GM21576 (cell line): ENCODE results near the gene CDH13.

Source experiments
- ATAC-seq: cut with Tn5 transposase; IDR thresholded peaks from one replicate; pipeline ENCODE4 v1.9.1; 2021; ENCODE audit warnings: mild to moderate bottlenecking, moderate library complexity; ENCODE audit not compliant: unreplicated experiment

CDH13 gene

DNA sequence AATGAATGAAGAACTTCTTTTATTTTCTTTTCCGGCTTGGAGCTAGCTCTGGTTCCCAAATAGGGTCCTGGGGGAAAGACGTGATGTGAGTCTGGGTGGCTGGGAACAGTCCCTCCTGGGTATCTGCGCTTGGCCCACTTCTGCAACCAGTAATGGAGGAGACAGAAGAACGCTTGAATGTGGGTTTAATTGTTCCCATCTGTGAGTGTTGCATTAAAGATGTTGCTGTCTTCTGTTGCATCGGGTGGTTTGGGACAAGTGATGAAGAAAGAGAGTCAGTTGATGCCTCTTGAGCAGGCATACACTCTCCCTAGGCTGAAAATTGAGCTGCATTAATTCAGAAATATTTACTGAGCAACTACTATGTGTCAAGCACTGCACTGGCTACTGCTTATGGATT lies 511.1 kb downstream of the CDH13 start:
- ATAC-seq: no peak

DNA sequence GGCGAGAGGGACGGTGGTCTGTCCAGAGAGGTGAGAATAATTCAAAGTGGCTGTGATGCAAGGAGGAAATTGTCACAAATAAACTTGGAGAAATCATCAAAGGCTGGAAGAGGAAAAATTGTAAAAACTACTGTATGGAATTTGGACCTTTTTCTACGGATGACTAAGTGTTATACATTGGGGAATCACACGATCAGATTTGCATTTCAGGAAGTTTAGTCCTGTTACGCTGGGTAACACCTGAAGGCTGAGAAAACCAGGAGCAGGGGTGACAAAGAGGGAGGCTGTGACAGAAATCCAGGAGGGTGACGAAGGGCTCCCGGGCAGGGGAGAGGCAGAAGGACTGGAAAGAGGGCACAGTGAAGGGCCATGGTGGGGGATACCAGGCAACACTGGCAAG lies 511.7 kb downstream of the CDH13 start:
- no peak for ATAC-seq

DNA sequence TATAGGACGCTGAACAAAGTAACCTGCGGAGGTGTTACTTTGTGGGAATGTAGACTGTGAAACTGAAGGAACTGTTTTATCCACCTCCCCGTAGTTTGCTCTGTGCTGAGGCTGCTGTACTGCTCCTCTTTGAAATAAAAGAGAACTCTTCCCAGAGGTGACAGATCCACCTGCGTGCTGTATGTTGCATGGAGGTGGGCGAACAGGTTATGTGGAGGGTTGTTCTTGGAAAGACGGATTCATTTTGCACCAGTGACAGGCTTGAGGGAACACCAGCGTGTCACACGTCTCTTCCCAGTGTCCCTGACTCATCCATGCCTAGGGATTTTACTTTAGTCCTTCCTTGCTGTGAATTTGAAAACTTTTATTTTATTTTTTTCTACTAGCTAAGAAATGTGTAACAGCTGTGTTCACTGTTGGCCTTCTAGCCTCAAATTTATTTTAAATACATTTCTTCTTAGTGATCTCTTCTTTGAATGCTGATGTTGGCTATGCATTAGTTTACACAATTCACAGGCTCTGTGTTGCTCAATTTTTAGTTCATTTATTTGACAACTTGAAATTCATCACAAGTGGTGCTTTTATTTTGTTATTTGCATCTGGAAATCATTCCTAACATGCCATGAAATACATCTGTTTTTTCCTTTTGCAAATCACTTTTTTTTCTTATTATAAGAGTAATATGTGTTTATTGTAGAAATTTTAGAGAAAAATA lies 512.4 kb downstream of the CDH13 start:
- no peak for ATAC-seq

DNA sequence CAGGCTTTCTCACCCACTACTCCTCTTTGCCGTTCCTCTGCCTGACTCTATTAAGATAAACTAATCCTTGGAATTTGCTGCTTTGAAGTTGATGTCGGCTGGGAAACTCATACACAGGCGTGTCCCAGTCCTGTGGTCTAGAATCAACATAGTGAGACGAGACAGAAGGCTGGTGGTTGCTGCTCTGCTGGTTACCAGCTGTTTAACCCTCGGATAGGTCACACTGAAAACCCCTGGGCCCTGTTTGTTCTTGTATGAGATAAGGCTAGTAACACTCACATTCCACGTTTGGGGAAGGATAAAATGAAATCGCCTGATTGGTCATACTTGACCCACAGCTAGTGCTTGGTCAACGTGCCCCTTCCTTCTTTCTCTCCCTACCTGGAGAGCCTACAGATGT lies 517.0 kb downstream of the CDH13 start:
- no peak for ATAC-seq

DNA sequence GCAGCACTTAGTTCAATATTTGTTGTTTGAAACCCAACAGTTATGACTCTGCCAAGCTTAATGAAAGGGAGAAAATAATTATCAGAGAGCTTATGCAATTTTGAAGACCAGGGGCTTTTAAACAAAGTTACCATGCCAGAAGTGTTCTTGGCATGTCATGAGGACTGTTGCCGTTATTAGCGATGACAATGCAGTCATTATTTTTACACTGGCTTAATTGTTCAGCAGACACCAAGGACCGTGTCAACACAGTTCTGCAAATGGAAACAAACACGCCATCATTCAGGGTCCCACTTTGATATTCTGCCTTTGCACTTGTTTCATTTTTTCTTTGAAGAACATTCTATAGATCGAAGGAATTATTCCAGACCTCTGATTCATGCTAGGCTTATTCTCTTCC lies 518.5 kb downstream of the CDH13 start:
- ATAC-seq: no peak

DNA sequence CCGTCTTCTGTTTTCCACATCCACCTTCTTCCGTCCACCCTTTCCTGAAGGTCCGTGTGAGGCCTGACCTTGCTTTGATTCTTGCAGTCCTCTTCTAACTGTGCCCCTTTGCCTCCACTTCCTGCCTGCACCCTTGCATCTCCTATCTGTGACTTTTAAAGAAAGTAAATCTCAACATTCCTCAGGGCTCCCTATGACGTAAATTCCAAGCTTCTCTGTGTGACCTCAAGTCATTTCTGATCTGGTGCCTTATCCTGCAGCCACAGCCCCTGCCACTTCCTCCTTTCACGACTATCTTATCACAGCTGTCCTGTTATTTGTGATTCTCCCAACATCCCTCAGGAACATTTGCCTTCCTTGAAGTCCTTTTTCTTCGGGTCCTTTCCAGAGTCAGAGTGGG lies 520.5 kb downstream of the CDH13 start:
- ATAC-seq: no peak

DNA sequence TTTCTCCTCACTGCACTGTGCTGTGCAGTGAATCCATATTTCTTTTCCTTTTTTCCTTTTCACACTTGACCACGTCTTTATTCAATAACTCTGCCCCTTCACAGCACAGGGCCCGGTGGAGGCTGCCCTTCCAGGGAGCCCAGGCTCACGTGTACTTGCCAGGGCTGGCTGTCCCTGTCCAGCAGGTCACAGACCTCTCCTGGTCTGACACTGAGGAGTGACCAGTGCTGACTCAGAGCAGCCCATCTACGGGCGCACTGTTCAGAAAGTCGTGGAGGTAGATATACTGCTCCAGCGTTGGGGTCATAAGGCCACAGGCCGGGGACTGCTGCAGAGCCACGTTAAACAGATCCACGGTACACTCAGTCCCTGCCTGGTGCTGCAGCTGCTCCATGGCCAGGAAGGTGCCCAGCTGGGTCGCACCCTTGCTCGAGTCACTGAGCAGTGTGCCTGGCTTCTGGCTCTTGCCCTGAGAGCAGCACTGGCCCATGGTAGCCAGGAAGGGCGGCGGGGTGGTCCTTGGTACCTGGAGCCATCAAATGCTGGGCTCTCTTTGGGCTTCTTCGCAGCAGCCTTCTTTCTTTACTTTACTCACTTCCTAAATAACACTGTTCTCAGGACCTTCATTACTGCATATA lies 531.7 kb downstream of the CDH13 start:
- ATAC-seq: no peak

DNA sequence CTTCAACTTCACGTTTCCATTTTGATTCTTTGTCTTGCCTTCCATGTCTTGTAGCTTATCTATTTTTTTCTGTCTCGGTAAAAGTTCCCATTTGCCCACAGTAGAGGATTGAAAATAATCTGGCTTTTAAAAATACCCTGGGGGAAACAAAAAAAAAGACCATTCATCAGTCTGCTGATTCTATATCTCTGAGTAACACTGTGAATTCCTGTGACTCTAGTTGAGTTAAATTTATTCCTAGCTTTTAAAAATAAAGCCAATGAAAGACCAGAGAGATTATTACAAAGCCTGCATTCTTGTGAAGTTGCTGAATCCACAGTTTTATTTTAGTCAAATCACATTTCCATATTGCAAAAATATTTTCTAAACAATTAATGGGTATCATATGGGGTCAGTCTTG lies 532.3 kb downstream of the CDH13 start:
- no peak for ATAC-seq

DNA sequence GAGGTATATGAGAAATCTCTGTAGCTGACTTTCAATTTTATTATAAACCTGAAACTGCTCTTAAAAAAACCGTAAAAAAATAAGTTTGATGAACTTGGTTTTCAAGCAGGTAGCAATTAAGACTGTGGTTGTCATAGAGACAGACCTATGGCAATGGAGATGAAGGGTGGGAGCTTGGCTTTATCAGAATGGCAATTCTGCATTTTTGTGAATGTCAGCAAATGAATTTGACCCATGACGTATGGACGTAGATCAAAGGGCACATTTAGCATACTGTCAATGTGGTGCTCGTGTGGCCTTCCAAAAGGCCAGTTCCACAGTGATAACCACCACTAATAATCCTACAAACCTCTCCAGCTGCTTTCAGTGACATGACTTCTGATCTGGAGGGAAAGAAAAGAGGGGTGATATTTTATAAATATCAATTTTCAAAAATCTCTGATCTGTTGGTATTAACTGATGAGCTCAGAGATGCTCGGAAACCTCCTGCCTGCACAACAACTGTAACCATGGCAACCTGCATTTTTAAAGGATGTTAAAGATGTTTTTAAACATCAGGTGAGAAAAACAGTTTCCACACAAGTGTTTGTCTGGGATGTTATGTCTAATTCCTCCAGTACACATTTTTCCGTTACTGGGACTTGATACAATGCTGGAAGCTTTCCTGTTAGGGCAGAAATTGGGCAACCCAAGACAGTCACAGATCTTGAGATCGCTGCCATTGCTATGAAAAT lies 533.7 kb downstream of the CDH13 start:
- ATAC-seq: no peak

DNA sequence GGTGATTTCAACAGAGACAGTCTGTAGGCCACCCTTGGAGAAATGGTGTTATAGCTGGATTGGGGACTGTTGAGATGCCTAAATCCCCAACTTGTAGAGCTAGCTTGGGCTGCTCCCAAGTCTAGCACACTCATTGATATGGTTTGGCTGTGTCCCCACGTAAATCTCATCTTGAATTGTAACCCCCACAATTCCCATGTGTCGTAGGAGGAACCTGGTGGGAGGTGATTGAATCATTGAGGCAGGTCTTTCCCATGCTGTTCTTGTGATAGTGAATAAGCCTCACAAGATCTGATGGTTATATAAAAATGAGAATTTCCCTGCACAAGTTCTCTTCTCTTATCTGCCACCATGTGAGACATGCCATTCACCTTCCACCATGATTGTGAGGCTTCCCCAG lies 536.0 kb downstream of the CDH13 start:
- ATAC-seq: no peak

DNA sequence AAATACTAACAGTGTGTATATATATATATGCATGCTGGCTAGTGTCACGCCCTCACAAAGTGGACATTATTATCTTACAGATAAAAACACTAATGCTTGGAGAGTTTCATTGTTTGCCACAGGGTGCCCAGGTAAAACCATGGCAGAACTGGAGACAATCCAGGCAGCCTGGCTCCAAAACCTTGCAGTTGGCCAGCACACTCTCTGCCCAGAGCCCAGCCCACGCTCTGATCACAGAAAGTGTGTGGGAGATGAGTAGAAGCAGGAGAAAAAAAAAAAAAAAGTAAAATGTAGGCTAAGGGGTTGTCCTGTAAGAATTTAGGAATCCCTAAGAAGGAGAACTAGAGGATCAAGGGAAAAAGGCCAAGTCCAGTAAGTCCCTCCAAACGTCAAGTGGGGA lies 538.0 kb downstream of the CDH13 start:
- no peak for ATAC-seq

DNA sequence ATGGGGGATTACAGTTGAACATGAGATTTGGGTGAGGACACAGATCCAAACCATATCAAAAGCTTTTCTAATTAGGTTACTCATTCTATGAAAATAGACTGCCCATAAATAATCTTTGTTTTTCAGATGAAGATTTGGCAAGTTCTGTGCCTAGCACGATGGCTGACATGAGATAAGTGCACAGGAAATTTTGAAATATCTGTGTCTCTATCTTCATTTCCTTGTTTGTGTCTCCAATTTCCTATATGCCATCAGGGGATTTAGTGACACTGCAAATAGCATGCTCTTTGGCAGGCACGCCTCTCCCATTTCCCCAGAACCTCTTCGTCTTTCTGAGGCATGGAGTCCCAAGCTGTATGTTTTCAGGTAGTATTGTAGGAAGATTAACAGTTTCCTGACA lies 544.6 kb downstream of the CDH13 start:
- no peak for ATAC-seq

DNA sequence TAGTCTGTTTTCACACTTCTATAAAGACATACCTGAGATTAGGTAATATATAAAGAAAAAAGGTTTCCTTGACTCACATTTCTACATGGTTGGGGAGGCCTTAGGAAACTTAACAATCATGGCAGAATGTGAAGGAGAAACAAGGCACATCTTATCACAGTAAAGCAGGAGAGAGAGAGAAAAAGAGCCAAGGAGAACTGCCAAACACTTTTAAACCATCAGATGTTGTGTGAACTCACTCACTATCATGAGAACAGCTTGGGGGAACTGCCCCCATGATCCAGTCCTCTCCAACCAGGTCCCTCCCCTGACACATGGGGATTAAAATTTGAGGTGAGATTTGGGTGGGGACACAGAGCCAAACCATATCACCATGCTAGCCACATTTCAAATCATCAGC lies 547.9 kb downstream of the CDH13 start:
- no peak for ATAC-seq

DNA sequence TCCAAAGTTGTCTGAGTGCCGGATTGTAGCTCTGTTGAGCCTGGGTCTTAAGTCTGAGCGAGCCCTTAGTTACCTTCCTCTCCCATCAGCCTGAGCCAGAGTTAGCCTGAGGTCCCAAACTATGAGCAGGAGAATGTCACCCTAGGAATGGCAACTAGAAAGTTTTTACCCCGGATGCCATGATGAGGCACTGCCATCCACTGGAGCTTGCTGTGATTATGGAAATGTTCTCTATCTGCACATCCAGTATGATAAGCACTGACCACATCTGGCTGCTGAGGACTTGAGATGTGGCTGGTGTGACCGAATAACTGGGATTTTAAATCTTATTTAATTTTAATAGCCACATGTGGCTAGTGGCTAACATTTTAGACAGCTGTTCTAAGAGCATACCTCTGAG lies 550.0 kb downstream of the CDH13 start:
- ATAC-seq: no peak

DNA sequence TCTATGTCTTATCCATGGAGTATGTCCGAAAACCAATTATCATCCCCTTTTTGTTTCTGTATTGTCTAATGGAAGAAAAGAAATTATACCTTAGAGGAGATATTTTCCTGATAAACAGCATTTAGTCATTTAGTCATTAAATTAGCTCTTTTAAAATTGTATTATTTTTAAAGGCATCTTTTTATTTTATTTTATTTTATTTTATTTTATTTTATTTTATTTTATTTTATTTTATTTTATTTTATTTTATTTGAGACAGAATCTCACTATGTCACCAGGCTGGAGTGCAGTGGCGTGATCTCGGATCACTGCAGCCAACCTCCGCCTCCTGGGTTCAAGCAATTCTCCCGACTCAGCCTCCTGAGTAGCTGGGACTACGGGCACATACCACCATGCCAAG lies 559.1 kb downstream of the CDH13 start:
- no peak for ATAC-seq

DNA sequence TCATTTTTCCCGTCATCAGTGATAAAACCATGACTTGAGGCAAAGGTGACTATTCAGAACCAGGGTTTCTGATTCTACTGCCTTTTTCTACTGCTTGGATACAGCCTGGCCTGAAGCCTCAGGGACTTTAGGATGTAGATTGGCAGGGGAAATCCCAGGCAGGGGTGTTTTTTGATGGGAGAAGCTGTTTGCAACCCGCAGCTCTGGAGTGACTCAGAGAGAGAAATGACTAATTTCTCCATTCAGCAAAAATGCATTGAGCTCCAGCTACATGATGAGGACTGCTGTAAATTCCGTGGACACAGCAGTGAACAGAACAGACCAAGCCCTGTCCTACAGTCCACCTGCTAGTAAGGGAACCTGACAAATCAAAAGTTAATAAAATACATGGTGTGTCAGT lies 560.6 kb downstream of the CDH13 start:
- no peak for ATAC-seq

DNA sequence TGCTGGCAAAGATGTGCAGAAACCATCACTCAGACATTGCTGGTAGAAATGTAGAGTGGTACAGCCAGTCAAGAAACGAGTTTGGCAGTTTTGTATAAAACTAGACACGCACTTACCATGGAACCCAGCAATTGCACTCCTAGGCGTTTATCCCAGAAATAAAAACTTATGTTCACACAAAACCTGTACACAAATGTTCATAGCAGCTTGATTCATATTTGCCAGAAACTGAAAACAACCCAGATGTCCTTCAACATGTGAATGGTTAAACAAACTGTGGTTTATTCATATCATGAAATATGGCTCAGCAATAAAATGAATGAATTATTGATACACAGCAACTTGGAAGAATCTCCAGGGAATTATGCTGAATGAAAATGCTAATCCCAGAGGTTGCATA lies 570.0 kb downstream of the CDH13 start:
- no peak for ATAC-seq

DNA sequence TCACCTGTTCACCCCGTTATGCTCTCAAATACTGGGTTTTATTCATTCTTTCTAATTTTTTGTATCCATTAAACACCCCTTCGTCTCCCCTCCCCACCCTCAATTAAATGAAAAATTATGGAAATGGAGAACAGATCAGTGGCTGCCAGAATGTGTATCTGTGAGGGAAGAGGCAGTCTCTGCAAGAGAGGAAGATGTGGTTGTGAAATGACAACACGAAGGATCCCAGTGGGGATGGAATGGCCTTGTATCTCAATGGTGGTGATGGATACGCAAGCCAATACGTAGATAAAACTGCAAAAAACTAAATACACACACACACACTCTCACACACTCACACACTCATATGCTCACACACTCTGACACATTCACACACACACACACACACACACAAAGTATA lies 570.7 kb downstream of the CDH13 start:
- no peak for ATAC-seq

DNA sequence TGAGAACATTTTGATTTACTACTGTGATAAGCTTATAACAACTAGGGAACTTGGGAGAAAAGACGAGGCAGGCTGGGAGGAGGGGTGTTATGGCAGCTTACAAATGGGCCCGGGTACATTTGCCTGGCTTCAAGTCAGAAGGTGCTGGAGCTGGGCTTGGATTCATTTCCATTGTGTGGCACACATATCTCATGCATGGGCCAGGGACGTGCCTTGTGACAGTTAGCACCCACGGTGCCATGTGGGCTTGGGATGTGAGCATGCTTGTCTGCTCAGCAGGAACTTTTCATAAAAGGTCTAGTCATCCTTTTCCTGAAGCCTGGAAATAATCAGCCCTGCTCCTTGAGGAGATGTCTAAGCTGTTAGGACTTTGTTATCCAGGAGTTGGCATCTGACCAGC lies 572.2 kb downstream of the CDH13 start:
- no peak for ATAC-seq

DNA sequence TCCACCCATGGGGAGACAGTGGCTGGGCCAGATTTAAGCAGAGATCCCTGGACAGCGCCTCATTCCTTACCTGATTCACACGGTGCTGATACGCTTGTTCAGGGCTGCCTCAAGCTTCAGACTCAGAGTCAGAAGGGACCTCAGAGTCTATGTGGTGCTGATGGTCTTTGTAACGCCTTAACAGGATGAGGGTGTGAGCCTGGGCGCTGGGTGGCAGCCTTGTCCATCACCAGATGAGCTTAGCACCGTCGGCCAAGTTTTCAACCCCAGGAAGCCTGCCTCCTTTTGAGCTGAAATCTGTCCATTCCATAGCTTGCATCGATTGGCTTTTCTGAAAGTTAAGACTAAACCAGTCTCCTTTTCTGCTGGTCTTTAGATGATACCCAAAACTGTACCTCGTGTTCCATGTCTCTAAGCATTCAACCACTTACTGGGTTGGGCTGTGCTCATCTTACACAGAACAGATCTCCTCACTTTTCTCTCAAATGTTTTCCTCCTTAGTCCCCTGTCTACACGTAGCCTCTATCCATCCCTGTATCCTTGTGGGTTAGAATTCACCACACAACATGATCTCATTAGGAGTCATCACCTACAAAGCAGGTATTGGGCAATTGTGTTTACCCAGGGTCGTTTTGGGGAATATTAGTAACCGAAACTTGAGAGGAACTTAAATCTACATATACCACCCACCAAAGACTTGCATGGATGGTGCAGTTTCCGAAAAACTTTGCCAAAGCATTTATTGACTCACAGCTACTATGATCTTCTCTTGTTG lies 573.4 kb downstream of the CDH13 start:
- no peak for ATAC-seq

DNA sequence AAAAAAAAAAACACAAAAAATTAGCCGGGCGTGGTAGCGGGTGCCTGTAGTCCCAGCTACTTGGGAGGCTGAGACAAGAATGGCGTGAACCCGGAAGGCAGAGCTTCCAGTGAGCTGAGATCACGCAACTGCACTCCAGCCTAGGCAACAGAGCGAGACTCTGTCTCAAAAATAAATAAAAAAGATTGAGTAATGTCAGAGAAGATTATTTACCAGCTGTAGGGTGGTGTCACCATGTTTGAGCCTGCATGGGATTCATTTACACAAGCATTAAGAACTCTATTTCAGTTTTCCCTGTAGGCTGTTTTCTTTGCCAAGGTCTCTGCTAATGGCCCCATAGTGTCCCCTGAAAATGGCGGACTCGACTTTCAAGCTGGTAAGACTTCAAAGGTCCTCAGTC lies 575.0 kb downstream of the CDH13 start:
- no peak for ATAC-seq

DNA sequence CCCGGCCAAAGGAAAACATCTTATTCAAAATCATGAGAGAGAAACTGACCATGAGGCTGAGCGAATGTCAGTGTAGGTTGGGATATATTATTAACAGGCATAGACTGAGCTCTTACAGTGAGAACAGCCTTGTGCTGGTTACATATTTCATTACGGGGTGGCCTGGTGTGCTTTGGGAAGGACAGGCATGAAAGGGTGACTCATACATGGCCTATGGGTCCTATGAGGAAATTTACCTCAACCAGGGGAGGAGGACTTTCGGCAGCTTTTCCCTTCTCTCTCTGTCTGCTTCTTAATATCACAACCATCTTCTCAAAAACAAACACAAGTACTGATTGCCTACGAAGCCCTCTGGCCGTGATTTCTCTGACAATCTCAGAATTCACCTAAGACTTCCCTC lies 579.1 kb downstream of the CDH13 start:
- ATAC-seq: no peak
